Spleen (tissue), 7 donors: ENCODE results near the gene A3GALT2.

Source experiments
- CTCF ChIP-seq, 11 experiments: fragments of 200-600 bp in 7 of 11; fragments of 450-650 bp in 4 of 11; sonication (generic) in 4 of 11; IDR thresholded peaks in 8 of 11; conservative IDR thresholded peaks in 3 of 11; 1 replicate in 7 of 11; 2 replicates in 4 of 11; pipeline versions ENCODE4 v1.4.0 to v1.8.0; 2016 to 2021; ENCODE audit warnings: antibody characterized with exemption in 11 of 11, inconsistent platforms in 4 of 11, mild to moderate bottlenecking in 1 of 11
- POLR2AphosphoS5 ChIP-seq, 3 donors: sonication (generic); formaldehyde crosslinking; IDR thresholded peaks; one replicate each; pipeline ENCODE4 v1.5.1; 2017; ENCODE audit warnings: antibody characterized with exemption in 3 of 3
- donor health status: DM: no; HTN: no; CAD: no; lungs with moderate emphysema.
- donor health status: DM: no; HTN: no; CAD: no.
- donor health status: DM: no; HTN: no; CAD: no.

- no peak for TF ChIP-seq CTCF (IDR thresholded peaks at IDR 0.05 in 8 of 11, conservative IDR thresholded peaks at IDR 0.05 in 3 of 11)
- TF ChIP-seq POLR2AphosphoS5 (IDR thresholded peaks at IDR 0.05), result no peak
Measured at GRCh38 chr1:33260439-33260838, 60.5 kb downstream of the A3GALT2 start.
